GM10266 (cell line): ENCODE data around the gene CADM1.
"Not testable (repeated sequence)": the region's sequence is repeated elsewhere in the genome, so short reads cannot be mapped to it uniquely, and the experiment has no call there.

Experiments
- DNase-seq: peaks from one replicate; pipeline ENCODE4 v3.0.0; 2012; ENCODE audit errors: extremely low spot score
- TF ChIP-seq, protein P1 (sequence below): IDR thresholded peaks from 2 replicates; pipeline ENCODE4 v1.5.1; 2012; ENCODE audit warnings: mild to moderate bottlenecking, low read depth; ENCODE audit not compliant: control insufficient read depth, insufficient read depth; ENCODE audit errors: missing control alignments

The CADM1 gene

DNA sequence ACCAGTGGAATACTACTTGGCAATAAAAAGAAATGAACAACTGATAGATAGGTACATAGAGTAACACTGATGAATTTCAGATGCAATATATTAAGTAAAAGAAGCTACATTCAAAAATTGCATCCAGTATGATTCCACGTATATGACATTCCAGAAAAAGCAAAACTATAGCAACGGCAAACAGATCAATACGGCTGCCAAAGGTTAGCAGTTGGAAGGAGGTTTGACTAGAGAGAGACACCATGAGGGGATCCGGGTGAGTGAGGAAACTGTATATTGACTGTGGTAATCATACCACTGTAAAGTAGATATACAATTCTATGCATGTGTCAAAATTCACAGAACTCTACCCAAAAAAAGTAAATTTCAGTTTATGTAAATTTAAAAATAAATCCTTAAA lies 28.7 kb downstream of the CADM1 start:
- no peak for DNase-seq
- TF ChIP-seq, protein P1, sequence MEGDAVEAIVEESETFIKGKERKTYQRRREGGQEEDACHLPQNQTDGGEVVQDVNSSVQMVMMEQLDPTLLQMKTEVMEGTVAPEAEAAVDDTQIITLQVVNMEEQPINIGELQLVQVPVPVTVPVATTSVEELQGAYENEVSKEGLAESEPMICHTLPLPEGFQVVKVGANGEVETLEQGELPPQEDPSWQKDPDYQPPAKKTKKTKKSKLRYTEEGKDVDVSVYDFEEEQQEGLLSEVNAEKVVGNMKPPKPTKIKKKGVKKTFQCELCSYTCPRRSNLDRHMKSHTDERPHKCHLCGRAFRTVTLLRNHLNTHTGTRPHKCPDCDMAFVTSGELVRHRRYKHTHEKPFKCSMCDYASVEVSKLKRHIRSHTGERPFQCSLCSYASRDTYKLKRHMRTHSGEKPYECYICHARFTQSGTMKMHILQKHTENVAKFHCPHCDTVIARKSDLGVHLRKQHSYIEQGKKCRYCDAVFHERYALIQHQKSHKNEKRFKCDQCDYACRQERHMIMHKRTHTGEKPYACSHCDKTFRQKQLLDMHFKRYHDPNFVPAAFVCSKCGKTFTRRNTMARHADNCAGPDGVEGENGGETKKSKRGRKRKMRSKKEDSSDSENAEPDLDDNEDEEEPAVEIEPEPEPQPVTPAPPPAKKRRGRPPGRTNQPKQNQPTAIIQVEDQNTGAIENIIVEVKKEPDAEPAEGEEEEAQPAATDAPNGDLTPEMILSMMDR: no peak

GRCh38 chr11:115474306-115474705 lies 29.9 kb downstream of the CADM1 start:
- DNase-seq: not testable (repeated sequence)

DNA sequence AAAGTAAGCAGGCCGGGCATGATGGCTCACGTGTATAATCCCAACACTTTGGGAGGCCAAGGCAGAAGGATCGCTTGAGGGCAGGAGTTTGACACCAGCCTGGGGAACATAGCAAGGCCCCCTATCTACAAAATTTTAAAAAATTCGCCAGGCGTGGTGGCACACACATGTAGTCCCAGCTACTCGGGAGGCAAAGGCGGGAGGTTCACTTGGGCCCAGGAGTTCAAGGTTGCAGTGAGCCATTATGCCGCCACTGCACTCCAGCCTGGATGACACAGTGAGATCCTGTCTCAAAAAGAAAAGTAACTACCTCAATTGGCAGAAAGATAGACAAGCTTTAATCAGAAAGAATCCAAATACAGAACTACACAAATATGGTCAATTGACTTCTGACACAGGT lies 31.0 kb downstream of the CADM1 start:
- TF ChIP-seq, protein P1: no peak
- DNase-seq: no peak

GRCh38 chr11:115471367-115471766 lies 32.8 kb downstream of the CADM1 start:
- TF ChIP-seq, protein P1: no peak
- DNase-seq: peak; percentile 9

DNA sequence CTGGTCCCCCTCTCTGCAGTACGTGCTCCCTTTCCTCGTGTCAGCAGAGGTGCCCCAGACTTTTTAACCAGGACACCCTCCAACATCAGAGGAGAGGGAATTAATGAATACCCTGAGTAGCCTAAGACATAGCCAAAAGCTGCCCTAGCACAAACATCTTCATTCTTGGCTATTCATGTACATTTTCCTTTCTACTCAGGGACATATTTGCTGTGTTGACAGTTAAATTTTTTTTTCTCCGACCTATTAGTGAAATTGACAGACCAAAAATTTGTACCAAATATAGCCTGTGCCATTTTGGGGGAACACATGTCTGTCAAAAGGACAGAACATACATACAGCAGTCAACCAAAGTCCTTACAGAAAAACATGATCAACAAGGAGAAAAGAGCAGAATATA lies 33.3 kb downstream of the CADM1 start:
- no peak for DNase-seq
- TF ChIP-seq, protein P1: no peak

GRCh38 chr11:115469361-115469760 lies 34.9 kb downstream of the CADM1 start:
- no peak for DNase-seq
- TF ChIP-seq, protein P1: no peak

DNA sequence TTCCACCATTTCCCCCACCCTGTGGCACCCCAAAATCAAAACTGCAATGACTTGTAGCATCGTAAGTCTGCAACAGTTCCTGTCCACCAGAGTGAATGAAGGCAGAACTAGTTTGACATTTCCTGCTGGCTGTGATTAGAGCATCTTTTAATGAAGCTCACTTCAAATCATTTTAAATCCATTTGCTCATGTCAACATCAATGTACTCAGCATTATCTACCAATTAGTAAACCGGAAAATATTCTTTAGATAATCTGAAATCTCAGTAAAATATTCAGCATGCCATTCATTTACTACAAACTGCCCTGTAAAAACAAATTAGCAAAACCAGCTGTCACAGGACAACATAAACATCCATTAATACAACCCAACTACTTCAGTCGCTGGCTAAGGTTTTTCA lies 38.1 kb downstream of the CADM1 start:
- TF ChIP-seq, protein P1: no peak
- DNase-seq: no peak

DNA sequence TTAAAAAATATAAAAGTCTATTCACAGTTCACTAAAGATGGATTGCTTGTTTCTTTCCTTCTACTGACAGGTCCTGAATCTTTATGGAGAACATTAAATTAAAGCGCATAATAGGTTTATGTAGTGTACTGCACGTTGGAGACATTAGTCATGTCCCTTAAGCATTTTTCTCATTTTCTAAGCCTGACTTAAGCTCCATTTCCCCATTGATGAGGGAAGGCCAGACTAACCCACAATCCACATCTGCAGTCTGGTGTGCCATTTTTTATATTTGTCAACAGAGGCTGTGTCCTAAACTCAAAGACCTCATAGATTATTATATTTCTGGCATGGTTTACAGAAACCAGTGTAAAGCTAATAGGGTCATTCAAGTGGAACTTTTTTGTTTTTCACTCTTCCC lies 39.9 kb downstream of the CADM1 start:
- TF ChIP-seq, protein P1: no peak
- DNase-seq: no peak
